GM12864 (cell line): ENCODE data around the gene CTSS.

Experiments used
- DNase-seq: peaks from one replicate; pipeline ENCODE4 v3.0.0-alpha.2; 2011; ENCODE audit warnings: low read depth
- H3K4me3 ChIP-seq: 2 replicates; pipeline ENCODE4 v1.5.1; 2011; ENCODE audit warnings: mild to moderate bottlenecking, low read depth, low read length, control low read depth
- CTCF ChIP-seq: IDR thresholded peaks from 2 replicates; pipeline ENCODE4 v1.5.1; 2011; ENCODE audit warnings: low read depth, mild to moderate bottlenecking, moderate library complexity, low read length, control low read depth, inconsistent platforms; ENCODE audit errors: missing control alignments

Gene CTSS

GRCh38 chr1:150703427-150703826 lies 62.2 kb downstream of the CTSS start:
- no peak for TF ChIP-seq CTCF
- no peak for DNase-seq
- no peak overlapping the region for H3K4me3 ChIP-seq

- TF ChIP-seq CTCF = no peak
- peak within 1 kb of the TSS; percentile 71 for H3K4me3 ChIP-seq
- peak; percentile 98 for DNase-seq
Observed at GRCh38 chr1:150696995-150697927, 68.3 kb downstream of the CTSS start, which contains the start of gene GOLPH3L. TSS of gene GOLPH3L (minus strand) at chr1:150697154. CDS start at chr1:150694838, 2,316 bp downstream.

- no peak for TF ChIP-seq CTCF
- no peak for DNase-seq
- H3K4me3 ChIP-seq = peak overlapping the region; percentile 71
Observed at GRCh38 chr1:150696590-150696989, 69.0 kb downstream of the CTSS start.

- no peak for TF ChIP-seq CTCF
- no peak for DNase-seq
- H3K4me3 ChIP-seq = peak overlapping the region; percentile 71
Observed at GRCh38 chr1:150696162-150696561, 69.4 kb downstream of the CTSS start.

- TF ChIP-seq CTCF = no peak
- peak overlapping the region; percentile 17; the same call in 1 of the 2 replicates for H3K4me3 ChIP-seq
- DNase-seq = no peak
Observed at GRCh38 chr1:150695561-150695960, 70.0 kb downstream of the CTSS start.

GRCh38 chr1:150692720-150693119 lies 72.9 kb downstream of the CTSS start:
- no peak overlapping the region for H3K4me3 ChIP-seq
- no peak for DNase-seq
- TF ChIP-seq CTCF = no peak
